ENCODE results near the gene PMEPA1. TPM values are rescaled to one million over a fixed set of nuclear protein-coding genes. Genes with fewer than 3 reads are reported as not detected.

PMEPA1 gene
- total RNA-seq, 1 donor from 2014 or later: 26.3 TPM

DNA sequence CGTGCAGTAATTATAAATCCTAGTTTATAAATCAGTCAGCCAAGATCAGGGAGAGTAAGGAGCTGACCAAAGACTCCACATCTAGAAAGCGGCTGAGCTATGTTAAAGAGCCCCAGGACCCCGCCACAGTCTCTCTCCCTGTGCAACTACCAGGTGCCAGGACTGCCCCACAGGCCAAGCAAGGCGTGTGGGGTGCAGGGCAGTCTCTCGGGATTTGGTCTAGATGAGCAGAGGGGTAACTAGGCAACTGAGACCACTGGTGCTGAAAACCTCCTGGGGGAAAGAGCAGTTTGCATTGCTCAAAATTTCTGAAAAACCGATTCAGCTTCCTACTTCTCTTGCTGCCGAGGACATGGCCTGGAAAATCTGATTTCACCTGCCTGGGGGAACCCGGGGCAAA lies 10.4 kb downstream of the PMEPA1 start:
- no peak for DNase-seq (ENCODE audit: low spot score)
- ATAC-seq: no peak
- intact Hi-C loops (cut with DNase I): no loop called here

DNA sequence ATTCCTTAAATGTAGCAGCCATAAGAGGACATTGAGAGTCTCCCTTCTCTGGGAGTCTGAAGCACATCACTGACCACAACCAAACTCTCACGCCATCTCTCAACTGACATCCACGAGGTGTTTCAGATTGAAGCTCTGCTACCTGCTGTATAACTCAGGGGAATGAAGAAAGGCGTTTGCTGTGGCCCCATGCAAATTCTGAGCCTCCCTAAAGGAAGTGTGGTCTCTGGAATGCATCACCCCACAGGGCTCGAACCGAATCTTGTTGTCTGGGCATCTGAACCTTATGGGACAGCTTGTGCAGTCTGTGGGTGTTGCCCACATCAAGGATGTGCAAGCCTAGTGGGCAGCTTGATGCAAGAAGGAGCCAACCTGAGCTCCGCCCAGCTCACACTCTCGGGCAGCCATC lies 10.9 kb downstream of the PMEPA1 start:
- ATAC-seq: no peak
- DNase-seq (ENCODE audit: low spot score): no peak
- intact Hi-C loops (cut with DNase I): no loop called here

DNA sequence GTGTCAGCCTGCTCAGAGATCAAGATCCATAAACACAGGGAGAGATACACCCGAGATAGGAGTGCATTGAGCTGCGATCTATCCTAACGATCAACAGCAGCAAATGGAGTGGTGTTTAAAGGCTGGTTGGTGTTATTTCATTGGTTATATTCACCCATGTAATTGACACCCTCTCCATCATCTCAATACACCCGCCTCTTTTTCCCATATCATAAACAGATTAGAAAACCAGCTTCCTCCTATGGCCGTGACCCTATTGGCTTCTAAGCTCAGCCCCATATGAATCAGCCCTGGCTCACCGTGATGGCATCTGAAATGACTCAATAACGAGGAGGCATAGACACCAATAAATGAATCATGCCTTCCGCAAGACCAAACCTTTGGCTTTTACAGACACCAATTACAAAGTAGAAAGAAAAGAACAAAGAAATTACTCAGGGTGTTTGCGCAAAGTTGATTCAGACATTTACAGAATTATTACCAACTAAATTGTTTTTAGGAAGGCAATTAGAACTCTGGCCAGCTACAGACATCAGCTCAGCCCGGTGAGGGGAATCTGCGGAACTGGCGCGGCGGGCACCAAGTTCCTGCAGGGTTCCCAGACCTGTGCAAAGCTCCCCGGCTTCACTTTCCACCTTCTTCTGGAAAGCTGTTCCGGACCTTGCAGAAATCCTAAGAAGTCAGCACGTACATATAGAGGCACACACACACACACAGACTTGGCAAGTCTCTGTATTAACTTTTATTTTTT lies 11.5 kb downstream of the PMEPA1 start:
- intact Hi-C loops (cut with DNase I): no loop called here
- ATAC-seq: no peak
- no peak for DNase-seq (ENCODE audit: low spot score)

DNA sequence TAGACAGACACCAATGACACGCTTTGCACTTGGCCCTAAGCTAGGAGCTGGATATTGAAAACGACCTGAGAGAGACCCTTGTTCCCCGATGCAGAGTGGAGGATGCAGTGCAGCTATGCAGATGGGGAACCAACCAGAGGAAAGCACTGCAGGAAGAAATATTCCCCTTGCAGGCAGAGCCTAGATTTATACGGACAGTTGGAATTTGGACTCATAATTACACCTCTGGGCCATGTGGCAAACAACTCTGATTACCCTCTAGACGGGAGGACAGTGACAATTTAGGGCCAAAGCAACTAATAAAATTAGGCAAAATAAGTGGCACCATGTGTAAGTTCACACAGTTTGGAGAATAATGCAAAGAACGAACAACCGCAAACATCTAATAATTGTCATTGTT lies 12.3 kb downstream of the PMEPA1 start:
- intact Hi-C loops (cut with DNase I): no loop called here
- ATAC-seq (no peak), DNase-seq (ENCODE audit: low spot score) (no peak)

DNA sequence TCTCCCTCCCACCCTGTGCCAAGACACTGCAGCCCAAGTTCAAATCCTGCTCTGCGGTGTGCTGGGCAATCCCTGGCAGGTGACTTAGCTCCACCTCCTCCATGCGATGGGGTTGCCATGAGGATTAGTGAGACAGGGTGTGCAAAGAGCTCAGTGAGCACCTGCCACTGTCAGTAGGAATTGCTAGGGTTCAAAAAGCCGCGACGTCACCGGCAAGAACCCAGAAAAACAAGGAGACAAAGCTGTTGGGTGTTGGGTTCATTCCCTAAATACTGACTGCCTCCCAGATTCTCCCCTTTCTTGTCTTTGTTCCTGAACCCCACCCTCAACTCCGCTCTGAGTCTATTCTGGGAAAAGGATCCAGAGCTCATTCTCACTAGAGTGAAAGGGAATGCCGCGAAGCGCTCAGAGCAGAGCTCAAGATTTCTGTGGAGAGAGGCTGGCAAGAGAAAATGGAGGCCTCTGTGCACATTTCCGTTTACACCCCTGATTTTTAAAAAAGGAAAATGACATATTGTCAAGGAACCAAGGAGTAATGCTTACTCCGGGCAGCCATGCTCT lies 13.3 kb downstream of the PMEPA1 start:
- ATAC-seq (no peak), DNase-seq (ENCODE audit: low spot score) (no peak)
- intact Hi-C loops (cut with DNase I): no loop called here

DNA sequence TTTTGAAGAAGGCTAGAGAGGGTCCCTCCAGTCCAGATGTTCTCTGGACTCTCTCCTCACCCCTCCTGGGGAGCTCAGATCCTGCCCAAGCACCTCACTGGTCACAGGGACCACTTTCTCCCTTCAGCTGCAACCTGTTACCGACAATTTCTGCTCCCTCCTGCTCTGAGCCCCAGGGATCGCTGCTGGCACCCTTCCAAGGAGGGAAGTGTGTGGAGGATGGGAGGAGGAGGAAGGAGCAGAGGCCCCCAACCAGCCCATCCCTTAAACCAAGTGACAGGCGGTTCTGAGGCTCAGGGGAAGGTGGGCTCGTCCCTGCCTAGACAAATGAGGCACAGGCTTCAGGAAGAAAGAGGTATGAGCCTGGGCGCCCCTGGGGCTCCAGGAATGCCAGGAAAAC lies 13.9 kb downstream of the PMEPA1 start:
- intact Hi-C loops (cut with DNase I): no loop called here

DNA sequence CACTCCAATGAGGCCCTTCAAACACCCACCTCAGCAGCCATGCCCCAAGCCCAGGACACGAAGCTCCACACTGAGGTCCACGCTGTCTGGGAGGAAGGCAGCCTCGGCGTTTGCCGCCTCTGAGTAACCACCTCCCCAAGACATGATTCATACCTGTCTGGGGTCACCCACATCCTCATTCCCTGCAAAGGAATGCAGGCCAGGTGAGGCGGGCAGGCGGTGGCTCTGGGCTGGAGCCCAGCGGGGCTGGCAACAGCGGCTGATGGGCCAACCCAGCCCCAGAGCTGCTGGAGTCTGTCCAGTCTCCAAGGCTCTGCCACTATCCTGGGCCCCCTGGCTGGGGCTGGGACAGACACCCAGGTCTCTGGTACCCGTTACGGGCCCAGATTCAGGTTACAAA lies 14.8 kb downstream of the PMEPA1 start:
- ATAC-seq (no peak), DNase-seq (ENCODE audit: low spot score) (no peak)
- intact Hi-C loops (cut with DNase I): no loop called here

More for the DNA sequence above, 13.9 kb downstream of the PMEPA1 start:
- DNase-seq (ENCODE audit: low spot score) (no peak), ATAC-seq (no peak)

DNA sequence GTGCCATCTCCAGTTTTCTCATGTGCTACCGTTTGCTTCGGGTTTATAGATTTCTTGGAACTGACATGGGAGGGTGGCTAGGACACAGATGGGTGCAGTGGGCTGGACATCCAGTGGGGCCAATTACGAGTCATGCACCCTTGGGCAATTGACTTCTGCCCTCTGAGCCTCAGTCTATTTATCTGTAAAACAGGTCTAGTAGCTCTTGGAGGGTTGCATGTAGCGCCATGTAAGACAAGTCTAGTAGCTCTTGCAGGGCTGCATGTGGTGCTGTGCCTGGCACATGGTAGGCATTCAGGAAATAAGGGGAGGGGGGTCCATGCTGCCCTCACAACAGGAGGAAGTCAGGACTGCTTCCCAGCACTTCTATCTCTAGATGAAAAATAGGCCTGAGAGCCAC lies 15.3 kb downstream of the PMEPA1 start:
- no peak for ATAC-seq
- DNase-seq (ENCODE audit: low spot score): no peak
- intact Hi-C loops (cut with DNase I): no loop called here

DNA sequence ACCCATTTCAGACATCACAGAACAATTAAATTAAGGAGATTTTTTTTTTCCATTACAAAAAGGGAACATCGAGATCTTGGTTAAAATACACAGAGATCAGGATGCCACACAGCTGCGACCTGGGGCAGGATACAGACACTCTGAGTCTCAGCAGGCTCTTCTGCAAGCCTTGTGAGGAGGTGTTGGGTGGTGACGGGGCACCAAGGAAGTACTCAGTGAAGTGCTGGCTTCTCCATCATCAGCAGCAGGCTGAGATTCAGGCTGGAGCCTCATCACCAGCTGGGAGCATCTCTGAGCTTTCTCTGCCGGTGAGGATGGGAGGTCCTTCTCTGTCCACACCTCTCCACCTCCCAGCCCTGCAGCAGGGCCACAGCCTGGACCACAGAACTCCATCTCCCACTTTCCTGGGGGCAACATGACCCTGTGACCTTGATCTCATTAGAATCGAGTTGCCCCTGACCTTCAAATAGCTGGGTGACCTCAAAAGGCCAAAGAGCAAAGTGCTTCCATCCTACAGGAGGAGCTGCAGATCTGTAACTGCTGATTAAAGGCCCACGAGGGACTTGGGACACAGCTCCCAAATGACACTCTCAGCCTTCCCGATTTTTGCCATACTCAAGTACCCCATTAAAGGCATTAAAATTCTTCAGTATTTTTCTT lies 16.0 kb downstream of the PMEPA1 start:
- intact Hi-C loops (cut with DNase I): no loop called here
- DNase-seq (ENCODE audit: low spot score): no peak
- no peak for ATAC-seq

DNA sequence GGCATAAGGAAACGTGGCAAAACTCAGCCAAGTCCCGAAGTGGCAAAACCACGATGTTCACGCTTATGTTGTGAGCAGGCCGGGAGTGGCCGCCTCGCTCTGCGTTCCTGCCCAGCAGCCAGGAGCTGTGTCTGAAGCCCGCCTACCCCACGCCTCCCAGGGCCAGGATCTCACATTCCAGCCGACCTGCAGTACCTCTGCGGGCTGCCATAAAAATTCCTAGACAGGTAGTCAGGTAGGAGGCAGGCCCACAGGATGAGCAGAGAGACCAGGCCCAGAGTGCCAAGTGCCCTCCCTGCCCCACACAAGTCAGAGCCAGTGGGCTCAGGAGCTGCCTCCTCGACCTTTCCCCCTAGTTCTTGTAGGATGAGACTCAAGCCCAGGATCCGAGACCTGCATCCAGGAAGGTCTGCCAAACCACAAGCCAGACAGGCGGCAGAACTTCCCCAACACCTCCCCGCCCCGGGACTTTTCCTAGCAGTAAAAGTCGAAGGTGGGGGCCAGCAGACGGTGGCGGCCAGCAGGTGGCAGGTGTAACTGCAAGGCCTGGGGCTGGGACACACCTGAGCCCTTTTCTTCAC lies 16.7 kb downstream of the PMEPA1 start:
- no peak for ATAC-seq
- intact Hi-C loops (cut with DNase I): no loop called here
- DNase-seq (ENCODE audit: low spot score): no peak

DNA sequence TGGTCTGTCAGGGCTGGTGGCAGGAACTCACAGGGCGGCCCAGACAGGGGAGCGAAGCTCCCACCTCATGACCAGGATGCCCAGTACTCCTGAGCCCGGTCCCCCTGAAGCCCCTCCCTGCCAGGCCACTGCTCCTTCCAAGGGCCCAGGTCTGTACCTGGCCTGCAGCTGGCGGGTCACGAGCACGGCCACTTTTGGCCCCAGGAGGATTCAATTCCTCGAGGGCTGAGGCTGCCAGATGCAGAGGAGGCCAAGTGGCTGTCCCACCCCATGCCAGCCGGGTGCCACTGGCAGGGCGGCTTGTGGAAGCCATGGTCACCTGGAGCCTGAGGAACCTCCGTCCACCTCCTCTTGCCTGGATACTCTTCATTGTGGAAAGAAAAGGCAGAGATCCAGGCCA lies 17.4 kb downstream of the PMEPA1 start:
- intact Hi-C loops (cut with DNase I): no loop called here
- DNase-seq (ENCODE audit: low spot score) (no peak), ATAC-seq (no peak)

DNA sequence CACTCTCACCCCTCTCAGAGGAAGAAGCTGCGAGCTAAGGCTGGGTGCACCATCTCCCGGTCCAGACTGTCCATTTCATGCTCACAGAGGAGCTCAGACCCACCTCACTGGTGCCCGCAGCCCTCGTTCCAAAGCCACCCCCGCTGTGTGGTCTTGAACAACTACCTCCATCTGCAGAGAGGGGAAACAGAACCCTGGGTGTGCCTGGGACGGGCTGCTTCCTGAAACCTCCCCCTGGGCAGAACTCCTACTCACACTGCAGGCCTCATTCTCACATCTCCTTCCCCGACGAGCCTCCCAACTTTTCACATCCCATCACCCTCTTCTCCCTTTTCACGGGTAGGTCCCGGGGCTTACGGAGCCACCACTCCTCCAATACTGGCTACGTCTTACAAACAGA lies 18.1 kb downstream of the PMEPA1 start:
- intact Hi-C loops (cut with DNase I): no loop called here

DNA sequence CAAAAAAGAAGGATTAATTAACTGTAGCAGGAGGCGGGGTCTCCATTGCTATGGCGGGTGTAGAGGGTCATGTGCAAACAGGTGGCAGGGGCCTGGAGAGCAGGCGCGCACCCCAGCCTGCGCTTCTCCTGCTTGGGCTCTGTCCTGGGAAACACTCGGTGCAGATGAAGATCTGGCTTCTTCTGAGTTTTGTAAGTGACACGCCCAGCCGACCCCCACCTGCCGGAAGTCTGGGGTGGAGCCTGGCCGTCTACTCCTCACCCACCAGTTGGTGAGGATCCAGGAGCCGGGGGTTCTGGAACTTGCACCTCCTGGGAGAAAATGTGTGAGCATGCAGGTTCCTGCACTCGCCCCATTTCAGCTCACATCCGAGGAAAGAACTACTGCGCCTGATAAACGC lies 19.3 kb downstream of the PMEPA1 start:
- ATAC-seq: no peak
- no peak for DNase-seq (ENCODE audit: low spot score)
- intact Hi-C loops (cut with DNase I): no loop called here

More for the DNA sequence above, 18.1 kb downstream of the PMEPA1 start:
- DNase-seq (ENCODE audit: low spot score): no peak
- no peak for ATAC-seq

DNA sequence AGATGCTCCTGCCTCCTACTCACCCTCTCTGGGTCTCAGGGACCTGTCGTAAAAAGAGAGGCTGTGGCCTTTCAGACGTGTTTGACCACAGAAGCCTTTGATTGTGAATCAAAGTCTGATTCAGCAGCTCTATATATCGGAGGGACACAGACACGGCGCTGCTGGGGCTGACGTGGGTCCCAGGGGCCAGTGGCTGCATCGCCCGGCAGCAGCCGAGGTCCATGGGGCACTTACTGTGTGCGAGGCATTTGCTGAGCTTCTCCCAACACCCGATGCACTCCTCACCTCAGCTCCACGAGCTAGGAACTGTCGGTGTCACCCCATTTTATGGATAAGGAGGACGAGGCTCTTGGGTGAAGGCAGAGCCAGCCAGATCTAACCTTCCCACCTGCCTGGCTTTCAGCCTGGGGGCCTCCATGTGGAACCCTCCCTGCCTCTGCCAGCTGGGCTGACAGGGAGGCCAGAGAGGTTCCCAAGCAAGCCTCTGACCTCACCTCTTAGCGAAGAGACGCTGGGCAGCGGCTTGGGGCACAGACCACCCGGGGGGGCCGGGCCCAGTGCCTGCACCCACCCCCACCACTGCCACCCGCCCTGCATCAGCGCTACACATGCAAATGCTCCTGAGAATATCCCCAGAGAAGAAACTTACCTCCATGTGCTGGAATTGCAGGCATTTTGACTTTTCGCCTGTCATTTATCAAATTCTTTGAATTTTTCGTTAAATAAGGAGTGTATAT lies 19.9 kb downstream of the PMEPA1 start:
- ATAC-seq: no peak
- no peak for DNase-seq (ENCODE audit: low spot score)
- intact Hi-C loops (cut with DNase I): no loop called here

DNA sequence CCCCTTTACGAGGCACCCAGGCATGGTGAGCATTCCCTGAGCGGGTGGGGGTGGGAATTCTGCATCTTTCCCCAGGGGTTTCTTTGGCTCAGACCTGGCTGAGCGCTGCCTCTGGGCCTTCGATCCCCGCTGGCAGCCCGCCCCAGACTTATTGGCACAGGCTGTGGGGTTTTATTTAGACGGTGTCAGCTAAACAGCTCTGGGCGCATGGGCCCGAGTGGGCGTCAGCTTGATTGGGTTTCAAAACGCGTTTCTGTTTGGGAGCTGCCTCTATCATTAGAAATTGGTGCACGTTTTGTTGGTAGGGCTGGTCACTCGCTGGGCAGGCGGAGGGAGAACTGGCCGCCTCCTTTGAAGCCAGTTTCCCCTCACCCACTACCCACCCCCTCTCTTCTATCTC lies 21.0 kb downstream of the PMEPA1 start:
- intact Hi-C loops (cut with DNase I): no loop called here
- ATAC-seq (peak; percentile 46), DNase-seq (ENCODE audit: low spot score) (peak; percentile 74)

DNA sequence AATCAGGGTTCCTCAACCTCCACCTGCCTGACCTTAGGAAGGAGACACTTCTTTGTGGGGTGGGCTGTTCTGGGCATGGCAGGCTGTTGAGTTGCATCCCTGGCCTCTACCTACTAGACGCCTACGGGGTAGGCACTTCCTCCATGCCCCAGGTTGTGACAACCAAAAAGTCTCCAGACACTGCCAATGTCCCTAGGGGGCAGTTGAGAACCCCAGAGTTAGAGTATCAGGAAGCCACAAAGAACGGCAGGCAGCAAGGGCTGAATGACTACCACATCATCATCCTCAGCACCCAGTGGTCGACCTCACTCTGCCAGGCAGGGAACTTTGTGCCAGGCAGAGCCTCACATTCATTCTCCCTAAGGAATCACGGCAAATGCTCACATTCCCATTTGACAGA lies 21.5 kb downstream of the PMEPA1 start:
- intact Hi-C loops (cut with DNase I): no loop called here
- ATAC-seq (no peak), DNase-seq (ENCODE audit: low spot score) (no peak)

DNA sequence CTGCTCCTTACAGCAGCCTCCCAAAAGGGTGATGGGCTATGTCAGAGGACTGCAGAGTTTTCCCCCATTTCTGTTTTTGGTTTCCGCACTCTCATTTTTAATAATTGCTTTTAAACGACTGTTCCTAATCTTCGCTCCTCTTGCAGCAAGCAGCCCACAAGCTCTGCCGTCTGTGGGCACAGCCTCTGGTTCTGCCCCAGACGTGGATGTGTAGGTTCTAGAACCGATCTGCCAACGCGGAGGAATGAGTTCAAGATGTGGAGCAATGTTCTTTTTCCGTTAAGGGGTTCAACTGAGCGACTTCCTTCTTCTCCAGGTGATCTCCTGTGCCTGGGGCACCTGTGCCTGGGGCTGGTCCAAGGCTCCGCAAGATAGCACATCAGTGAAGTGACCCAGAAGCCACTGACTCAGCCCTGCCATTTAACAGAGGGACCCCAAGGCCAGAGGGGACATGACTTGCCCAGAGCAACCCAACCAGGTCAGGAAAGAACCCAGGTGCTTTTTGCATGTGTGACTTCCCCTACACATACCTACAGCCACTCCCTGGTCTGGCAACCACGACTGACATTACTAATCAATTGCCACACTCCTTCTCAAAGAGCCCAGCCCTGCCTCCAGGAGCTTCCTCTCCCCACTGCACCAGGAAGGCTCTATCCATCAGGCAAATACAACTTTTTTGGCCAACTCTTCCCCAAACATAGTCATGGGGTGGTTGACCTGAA lies 22.7 kb downstream of the PMEPA1 start:
- ATAC-seq (no peak), DNase-seq (ENCODE audit: low spot score) (no peak)
- intact Hi-C loops (cut with DNase I): no loop called here

DNA sequence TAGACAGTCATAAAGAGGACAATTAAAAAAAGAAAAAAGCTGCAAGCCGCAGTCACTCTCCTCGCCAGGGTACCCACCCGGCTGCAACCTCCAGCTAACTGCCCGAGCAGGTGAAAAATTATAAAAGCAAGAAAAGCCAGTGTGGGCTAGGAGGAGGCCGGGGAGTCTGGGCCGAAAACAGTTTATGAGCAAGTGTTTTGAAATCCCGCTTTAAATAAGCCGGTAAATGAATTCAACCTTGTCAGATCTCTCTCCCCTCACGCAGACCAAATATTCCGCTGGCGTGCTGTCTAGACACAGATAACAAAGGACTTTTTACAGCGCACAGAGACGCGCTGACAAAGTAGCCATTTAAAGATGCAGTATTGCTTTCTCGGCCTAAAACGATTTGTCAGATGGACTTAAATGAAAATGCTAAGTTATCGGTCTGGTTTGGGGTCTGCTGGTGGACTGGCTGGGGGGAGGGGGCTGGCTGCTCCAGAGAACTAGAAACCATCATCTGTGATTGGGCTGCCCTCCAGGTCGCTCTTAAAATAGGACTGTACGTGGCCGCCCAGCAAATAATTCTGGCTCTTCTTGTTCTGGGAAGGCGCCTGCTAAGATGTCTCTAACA lies 24.6 kb downstream of the PMEPA1 start:
- ATAC-seq (no peak), DNase-seq (ENCODE audit: low spot score) (no peak)
- intact Hi-C loops (cut with DNase I): no loop called here

DNA sequence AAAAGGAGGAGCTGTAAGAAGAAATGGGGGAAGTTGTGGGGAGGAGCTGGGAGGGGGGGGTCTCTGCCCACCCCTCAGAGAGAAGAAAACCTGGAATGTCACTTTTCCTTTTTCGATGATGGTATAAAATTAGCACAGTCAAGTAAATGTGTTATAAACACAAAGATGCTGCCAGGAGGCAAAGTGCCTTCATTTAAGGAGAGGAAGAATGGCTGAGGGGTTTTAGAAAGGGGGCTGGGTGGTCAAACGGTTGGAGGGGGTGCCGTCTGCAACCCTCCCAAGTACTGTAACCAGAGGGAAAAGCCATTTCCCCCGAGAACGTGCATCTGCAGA lies 25.0 kb downstream of the PMEPA1 start:
- DNase-seq (ENCODE audit: low spot score): no peak
- ATAC-seq: no peak
- intact Hi-C loops (cut with DNase I): loop anchor here (5.0 kb wide), 1 partner anchor 502 kb away; no protein-coding TSS in a partner anchor

Data from sciatic nerve (tissue), 2 donors.